NCI-H146 treated with DMSO at 0.1 percent for 48 hours (cell line): ENCODE data around the gene PGLYRP3.

Experiments used
- DNase-seq: peaks from one replicate; lab custom pipeline; 2025; ENCODE audit not compliant: unreplicated experiment; lab: John Stamatoyannopoulos, UW

The PGLYRP3 gene

DNA sequence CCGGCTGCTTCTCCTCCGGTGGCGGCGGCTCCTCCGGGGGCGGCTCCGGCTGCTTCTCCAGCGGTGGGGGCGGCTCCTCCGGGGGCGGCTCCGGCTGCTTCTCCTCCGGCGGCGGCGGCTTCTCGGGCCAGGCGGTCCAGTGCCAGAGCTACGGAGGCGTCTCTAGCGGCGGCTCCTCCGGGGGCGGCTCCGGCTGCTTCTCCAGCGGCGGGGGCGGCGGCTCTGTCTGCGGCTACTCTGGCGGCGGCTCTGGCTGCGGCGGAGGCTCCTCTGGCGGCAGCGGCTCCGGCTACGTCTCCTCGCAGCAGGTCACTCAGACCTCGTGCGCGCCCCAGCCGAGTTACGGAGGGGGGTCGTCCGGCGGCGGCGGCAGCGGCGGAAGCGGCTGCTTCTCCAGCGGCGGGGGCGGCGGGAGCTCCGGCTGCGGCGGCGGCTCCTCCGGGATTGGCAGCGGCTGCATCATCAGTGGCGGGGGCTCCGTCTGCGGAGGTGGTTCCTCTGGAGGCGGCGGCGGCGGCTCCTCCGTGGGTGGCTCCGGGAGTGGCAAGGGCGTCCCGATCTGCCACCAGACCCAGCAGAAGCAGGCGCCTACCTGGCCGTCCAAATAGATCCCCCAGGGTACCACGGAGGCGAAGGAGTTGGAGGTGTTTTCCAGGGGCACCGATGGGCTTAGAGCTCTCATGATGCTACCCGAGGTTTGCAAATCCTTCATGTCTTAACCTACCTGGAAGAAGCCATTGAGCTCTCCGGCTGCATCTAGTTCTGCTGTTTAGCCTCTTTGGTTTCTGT is 51.3 kb downstream of the PGLYRP3 start:
- DNase-seq, result no peak

DNA sequence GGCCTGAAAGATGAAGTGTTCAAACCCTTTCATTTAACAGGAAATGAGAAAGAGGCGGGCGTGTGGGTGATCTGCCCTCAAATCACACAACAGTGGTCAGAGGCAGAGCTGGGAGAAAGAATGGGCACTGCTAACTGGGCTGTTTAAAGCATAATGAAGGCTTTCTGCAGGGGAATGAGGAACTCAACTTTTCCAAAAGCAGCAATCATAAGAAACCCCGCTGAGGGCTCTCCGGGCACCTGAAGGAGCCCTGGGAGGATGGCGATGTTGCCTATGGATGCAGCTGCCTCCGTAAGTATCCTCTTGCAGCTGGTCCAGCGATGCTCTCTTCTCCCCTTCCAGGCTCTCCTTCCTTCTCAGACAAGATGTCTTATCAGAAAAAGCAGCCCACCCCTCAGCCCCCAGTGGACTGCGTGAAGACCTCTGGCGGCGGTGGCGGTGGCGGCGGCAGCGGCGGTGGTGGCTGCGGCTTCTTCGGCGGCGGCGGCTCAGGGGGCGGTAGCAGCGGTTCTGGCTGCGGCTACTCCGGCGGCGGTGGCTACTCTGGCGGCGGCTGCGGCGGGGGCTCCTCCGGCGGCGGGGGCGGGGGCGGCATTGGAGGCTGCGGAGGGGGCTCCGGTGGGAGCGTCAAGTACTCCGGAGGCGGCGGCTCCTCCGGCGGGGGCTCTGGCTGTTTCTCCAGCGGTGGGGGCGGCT is 52.0 kb downstream of the PGLYRP3 start:
- DNase-seq, result no peak

GRCh38 chr1:153259387-153259786 is 53.4 kb downstream of the PGLYRP3 start, which contains the start of gene LORICRIN:
Gene LORICRIN (plus strand): TSS chr1:153259687. CDS start chr1:153260950, 1,263 bp downstream.
- no peak for DNase-seq

- DNase-seq, result no peak
Observed at GRCh38 chr1:153253693-153254092, 59.1 kb downstream of the PGLYRP3 start.

GRCh38 chr1:153253076-153253475 is 59.7 kb downstream of the PGLYRP3 start:
- DNase-seq, result no peak

GRCh38 chr1:153251988-153252387 is 60.8 kb downstream of the PGLYRP3 start:
- DNase-seq, result no peak

- no peak for DNase-seq
Observed at GRCh38 chr1:153251562-153251961, 61.2 kb downstream of the PGLYRP3 start.

- no peak for DNase-seq
Observed at GRCh38 chr1:153251087-153251486, 61.7 kb downstream of the PGLYRP3 start.

- DNase-seq, result no peak
Observed at GRCh38 chr1:153250166-153250565, 62.6 kb downstream of the PGLYRP3 start.

DNA sequence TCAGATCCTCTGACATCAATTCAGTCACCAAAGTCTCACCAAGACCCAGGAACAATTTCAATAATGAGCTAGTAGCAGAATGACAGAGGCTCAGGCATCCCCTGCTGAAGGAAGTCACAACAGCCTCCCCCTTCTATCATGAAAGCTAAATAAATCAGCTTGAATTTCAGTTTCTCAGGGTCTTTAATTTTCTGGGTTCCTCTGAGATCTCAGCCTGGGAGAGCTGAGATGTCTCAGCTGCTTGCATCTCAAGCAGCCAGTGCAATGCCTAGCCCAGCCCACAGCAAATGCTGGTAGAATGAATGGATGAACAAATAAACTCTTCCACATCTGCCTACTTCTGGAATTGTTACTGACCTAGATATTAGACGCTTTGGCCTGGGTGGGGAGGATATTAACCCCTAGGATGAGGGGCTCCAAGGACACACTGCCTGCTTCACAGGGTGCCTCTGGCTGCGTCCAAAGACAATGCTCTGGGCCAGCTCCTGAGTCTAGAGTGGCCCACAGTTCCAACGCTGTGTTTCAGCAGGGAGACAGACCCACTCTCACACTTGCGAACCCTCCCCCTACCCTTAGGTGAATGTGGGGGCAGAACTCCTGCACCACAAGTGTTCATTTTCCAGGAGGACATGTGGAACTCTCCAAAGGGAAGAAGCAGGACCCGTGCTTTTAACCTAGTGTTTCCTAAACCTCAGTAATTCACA is 64.4 kb downstream of the PGLYRP3 start:
- no peak for DNase-seq
